Measurements from ENCODE around the gene PCSK4.

The PCSK4 gene

GRCh38 chr19:1441677-1442438, 48.3 kb downstream of the PCSK4 start (continued):
- no peak for TF ChIP-seq ZBTB6 (tag by site-specific recombination; IDR thresholded peaks at IDR 0.05)
- TF ChIP-seq YY1 (tag by site-specific recombination; IDR thresholded peaks at IDR 0.05), result no peak
- TF ChIP-seq, protein P1, sequence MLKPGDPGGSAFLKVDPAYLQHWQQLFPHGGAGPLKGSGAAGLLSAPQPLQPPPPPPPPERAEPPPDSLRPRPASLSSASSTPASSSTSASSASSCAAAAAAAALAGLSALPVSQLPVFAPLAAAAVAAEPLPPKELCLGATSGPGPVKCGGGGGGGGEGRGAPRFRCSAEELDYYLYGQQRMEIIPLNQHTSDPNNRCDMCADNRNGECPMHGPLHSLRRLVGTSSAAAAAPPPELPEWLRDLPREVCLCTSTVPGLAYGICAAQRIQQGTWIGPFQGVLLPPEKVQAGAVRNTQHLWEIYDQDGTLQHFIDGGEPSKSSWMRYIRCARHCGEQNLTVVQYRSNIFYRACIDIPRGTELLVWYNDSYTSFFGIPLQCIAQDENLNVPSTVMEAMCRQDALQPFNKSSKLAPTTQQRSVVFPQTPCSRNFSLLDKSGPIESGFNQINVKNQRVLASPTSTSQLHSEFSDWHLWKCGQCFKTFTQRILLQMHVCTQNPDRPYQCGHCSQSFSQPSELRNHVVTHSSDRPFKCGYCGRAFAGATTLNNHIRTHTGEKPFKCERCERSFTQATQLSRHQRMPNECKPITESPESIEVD (tag by site-specific recombination; IDR thresholded peaks at IDR 0.05), result no peak
- no peak for TF ChIP-seq GLI4 (tag by site-specific recombination; IDR thresholded peaks at IDR 0.05)
- TF ChIP-seq ZNF155 (tag by site-specific recombination; IDR thresholded peaks at IDR 0.05), result no peak
- TF ChIP-seq, protein P2, sequence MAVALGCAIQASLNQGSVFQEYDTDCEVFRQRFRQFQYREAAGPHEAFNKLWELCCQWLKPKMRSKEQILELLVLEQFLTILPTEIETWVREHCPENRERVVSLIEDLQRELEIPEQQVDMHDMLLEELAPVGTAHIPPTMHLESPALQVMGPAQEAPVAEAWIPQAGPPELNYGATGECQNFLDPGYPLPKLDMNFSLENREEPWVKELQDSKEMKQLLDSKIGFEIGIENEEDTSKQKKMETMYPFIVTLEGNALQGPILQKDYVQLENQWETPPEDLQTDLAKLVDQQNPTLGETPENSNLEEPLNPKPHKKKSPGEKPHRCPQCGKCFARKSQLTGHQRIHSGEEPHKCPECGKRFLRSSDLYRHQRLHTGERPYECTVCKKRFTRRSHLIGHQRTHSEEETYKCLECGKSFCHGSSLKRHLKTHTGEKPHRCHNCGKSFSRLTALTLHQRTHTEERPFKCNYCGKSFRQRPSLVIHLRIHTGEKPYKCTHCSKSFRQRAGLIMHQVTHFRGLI (tag by site-specific recombination; IDR thresholded peaks at IDR 0.05), result no peak
- TF ChIP-seq YY2 (tag by site-specific recombination; IDR thresholded peaks at IDR 0.05), result no peak
- TF ChIP-seq ZNF654 (tag by site-specific recombination; IDR thresholded peaks at IDR 0.05; ENCODE audit: low read depth), result no peak
- TF ChIP-seq ZNF521 (tag by site-specific recombination; IDR thresholded peaks at IDR 0.05), result no peak
- TF ChIP-seq ZNF658 (tag by site-specific recombination; IDR thresholded peaks at IDR 0.05), result no peak
- TF ChIP-seq, protein P3, sequence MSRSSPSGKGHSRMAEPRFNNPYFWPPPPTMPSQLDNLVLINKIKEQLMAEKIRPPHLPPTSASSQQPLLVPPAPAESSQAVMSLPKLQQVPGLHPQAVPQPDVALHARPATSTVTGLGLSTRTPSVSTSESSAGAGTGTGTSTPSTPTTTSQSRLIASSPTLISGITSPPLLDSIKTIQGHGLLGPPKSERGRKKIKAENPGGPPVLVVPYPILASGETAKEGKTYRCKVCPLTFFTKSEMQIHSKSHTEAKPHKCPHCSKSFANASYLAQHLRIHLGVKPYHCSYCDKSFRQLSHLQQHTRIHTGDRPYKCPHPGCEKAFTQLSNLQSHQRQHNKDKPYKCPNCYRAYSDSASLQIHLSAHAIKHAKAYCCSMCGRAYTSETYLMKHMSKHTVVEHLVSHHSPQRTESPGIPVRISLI (tag by site-specific recombination; IDR thresholded peaks at IDR 0.05), result peak; percentile 55
- no peak for TF ChIP-seq ELK4 (IDR thresholded peaks at IDR 0.05; ENCODE audit: borderline replicate concordance, low read depth, low read length)
- no peak for TF ChIP-seq ZNF768 (tag by site-specific recombination; IDR thresholded peaks at IDR 0.05)
- TF ChIP-seq, protein P4, sequence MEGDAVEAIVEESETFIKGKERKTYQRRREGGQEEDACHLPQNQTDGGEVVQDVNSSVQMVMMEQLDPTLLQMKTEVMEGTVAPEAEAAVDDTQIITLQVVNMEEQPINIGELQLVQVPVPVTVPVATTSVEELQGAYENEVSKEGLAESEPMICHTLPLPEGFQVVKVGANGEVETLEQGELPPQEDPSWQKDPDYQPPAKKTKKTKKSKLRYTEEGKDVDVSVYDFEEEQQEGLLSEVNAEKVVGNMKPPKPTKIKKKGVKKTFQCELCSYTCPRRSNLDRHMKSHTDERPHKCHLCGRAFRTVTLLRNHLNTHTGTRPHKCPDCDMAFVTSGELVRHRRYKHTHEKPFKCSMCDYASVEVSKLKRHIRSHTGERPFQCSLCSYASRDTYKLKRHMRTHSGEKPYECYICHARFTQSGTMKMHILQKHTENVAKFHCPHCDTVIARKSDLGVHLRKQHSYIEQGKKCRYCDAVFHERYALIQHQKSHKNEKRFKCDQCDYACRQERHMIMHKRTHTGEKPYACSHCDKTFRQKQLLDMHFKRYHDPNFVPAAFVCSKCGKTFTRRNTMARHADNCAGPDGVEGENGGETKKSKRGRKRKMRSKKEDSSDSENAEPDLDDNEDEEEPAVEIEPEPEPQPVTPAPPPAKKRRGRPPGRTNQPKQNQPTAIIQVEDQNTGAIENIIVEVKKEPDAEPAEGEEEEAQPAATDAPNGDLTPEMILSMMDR (tag by site-specific recombination; IDR thresholded peaks at IDR 0.05), result no peak
- TF ChIP-seq ZNF221 (tag by site-specific recombination; IDR thresholded peaks at IDR 0.05; ENCODE audit: borderline replicate concordance), result no peak
- TF ChIP-seq, protein P5, sequence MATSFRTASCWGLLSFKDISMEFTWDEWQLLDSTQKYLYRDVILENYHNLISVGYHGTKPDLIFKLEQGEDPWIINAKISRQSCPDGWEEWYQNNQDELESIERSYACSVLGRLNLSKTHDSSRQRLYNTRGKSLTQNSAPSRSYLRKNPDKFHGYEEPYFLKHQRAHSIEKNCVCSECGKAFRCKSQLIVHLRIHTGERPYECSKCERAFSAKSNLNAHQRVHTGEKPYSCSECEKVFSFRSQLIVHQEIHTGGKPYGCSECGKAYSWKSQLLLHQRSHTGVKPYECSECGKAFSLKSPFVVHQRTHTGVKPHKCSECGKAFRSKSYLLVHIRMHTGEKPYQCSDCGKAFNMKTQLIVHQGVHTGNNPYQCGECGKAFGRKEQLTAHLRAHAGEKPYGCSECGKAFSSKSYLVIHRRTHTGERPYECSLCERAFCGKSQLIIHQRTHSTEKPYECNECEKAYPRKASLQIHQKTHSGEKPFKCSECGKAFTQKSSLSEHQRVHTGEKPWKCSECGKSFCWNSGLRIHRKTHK (tag by site-specific recombination; IDR thresholded peaks at IDR 0.05), result no peak
- TF ChIP-seq ZNF112 (tag by site-specific recombination; IDR thresholded peaks at IDR 0.05), result no peak
- TF ChIP-seq ZSCAN5A (tag by site-specific recombination; IDR thresholded peaks at IDR 0.05), result no peak
- no peak for TF ChIP-seq ZNF248 (tag by site-specific recombination; IDR thresholded peaks at IDR 0.05)
- TF ChIP-seq, protein P6, sequence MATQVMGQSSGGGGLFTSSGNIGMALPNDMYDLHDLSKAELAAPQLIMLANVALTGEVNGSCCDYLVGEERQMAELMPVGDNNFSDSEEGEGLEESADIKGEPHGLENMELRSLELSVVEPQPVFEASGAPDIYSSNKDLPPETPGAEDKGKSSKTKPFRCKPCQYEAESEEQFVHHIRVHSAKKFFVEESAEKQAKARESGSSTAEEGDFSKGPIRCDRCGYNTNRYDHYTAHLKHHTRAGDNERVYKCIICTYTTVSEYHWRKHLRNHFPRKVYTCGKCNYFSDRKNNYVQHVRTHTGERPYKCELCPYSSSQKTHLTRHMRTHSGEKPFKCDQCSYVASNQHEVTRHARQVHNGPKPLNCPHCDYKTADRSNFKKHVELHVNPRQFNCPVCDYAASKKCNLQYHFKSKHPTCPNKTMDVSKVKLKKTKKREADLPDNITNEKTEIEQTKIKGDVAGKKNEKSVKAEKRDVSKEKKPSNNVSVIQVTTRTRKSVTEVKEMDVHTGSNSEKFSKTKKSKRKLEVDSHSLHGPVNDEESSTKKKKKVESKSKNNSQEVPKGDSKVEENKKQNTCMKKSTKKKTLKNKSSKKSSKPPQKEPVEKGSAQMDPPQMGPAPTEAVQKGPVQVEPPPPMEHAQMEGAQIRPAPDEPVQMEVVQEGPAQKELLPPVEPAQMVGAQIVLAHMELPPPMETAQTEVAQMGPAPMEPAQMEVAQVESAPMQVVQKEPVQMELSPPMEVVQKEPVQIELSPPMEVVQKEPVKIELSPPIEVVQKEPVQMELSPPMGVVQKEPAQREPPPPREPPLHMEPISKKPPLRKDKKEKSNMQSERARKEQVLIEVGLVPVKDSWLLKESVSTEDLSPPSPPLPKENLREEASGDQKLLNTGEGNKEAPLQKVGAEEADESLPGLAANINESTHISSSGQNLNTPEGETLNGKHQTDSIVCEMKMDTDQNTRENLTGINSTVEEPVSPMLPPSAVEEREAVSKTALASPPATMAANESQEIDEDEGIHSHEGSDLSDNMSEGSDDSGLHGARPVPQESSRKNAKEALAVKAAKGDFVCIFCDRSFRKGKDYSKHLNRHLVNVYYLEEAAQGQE (tag by site-specific recombination; IDR thresholded peaks at IDR 0.05), result no peak
- no peak for TF ChIP-seq ZNF292 (tag by site-specific recombination; IDR thresholded peaks at IDR 0.05; ENCODE audit: borderline replicate concordance, low read depth)
- TF ChIP-seq ZNF23 (tag by site-specific recombination; IDR thresholded peaks at IDR 0.05; ENCODE audit: borderline replicate concordance), result no peak
- peak; percentile 21; the same call in 1 of the 2 replicates for TF ChIP-seq ZNF391 (tag by site-specific recombination; IDR thresholded peaks at IDR 0.05; ENCODE audit: borderline replicate concordance, low read depth)

Data from HEK293 (cell line).